Cerebellar nuclear complex (tissue), 1 donor: Measurements from ENCODE around the gene MACF1.
A peak's percentile ranks its signal among the peaks of the same experiment; 100 is the strongest.

Source experiments
- DNase-seq, 2 experiments: peaks; one replicate each; lab custom pipeline; 2025; lab: John Stamatoyannopoulos, UW

Gene MACF1

DNA sequence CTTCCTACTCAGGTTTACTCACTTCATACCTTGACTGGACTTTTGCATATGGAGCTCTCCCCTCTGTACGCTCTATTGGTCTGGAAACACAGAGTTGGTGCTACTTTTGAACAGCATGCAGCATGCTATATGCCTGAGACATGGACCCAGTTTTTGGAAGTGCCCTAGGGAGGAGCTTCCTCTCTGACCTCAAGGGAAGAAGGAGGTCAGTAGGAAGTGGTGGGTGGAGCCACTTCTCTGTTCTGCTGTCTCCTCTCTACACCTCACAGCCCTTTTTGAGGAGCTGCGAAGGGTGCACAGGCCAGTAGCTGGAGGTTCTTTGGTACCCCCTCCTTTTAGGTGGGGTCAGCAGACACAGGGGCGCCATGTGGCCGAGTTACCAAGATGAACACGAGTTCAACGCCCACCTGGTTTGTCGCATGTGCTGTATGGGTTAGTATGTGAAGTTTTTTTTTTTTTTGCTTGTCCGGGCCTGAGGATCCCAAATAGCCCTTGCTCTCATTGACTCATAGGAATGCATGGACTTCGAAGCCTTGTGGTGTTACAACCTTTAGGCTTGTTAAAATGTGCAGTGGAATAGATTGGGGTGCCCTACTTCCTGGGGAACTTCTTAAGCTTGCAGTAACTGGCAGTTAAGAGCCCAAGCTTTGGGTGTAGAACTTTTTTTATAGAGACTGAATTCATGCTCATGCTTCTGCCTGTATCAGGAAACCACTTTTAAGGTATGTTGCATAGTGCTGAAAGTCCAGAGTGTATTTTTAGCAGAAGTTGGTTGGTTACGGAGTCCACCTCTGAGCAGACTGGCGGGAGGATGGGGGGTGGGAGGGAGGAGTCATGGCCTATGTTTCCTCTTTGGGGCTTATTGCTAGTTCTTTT is 10.7 kb downstream of the MACF1 start:
- no peak for DNase-seq

DNA sequence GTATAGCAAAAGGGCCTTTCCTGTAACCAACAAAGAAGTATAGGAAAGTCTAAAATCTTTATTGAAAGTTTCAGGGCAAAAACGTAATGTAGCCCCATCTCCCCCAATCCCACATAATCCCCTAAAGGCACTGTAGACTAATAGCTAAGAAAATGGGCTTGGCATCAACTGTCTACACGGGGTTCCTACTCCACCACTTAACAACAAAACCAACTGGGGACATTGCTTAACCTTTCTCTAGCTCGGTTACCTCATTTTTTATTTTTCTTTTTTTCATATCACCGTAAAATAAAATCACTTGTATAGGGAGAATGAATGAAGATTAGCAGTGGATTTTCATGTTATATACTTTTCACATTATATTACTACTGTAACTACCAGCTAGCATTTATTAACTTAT is 12.3 kb downstream of the MACF1 start:
- no peak for DNase-seq

DNA sequence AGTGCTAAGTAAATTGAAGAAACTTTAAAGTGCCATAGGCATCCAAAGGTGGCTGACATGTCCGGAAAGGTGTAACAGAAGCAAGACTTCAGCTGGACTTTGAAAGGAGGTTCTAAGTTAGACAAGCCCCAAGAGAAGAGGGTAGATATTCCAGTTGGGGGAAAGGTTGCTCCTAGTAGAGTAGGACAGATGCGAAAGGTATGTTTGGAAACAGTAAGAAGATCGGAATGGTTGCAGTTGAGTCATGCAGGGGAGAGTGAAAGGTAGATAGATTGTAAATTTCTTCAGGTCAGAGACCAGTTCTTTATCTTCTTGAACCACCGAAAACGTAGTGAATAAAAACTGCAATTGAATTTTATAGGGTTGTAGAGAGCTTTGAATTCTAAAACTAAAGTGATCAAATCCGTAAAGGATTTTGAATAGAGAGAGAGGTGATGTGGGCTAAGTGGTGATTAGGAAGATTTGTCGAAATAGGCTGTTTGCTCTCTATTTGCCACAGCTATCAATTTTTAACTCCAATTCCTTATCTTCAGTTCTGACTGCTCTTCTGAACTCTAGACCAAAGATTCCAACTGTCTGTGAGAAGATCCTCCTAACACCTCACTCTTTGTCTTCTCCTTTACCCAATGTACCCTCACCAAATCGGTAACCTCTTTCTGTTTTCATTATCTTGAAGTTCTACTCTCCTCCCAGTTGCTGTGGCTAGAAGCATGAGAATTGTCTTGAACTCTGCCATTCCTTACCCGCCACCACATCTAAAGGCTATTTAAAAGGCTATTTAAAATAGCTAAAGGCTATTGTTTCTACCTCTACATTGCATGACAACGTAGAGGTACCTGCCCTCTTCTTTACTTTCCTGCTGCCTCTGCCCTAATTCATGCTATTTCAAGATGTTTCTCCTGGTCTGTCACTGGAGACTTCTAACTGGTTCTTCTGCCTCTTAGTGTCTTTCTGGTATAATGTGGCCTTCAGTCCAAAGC is 16.7 kb downstream of the MACF1 start:
- no peak for DNase-seq

DNA sequence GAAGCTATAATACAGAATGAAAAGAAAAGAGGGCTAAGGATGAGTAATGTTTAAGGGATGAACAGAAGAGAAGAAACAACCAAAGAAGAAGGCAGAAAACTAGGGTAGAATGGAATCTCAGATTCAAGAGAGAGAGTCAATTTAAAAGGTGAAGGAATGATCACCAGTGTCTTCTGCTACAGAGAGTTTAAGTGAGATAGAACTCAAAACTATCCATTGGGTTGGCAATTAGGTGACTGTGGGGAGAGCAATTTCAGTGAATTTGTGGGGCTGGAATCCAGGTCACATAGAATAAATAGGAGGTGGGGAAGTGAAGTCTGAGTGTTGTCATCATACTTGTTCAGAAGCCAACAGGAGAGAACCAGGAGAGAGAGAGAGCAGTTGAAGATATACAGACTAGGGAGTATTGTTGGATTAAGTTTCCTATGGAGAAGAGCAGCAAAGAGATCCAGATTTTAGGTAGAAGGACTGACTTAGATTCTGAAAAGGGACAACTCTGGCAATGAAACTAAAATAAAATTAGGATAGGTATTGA is 19.9 kb downstream of the MACF1 start:
- DNase-seq: no peak

DNA sequence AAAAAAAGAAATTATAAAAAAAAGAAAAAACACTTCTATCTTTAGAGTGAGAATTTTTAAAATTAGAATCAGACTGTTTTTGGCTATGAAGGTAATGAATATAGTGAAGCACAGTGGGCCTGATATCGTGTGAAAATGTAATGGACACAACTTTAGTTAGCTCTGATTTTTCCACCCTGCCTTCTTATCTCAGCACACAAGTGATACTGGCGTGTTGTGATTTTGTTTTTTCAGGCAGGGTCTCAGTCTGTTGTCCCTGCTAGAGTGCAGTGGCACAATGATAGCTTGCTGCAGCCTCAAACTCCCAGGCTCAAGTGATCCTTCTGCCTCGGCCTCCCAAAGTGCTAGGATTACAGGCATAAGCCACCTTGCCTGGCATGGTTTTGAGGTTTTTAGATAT is 22.3 kb downstream of the MACF1 start:
- no peak for DNase-seq

DNA sequence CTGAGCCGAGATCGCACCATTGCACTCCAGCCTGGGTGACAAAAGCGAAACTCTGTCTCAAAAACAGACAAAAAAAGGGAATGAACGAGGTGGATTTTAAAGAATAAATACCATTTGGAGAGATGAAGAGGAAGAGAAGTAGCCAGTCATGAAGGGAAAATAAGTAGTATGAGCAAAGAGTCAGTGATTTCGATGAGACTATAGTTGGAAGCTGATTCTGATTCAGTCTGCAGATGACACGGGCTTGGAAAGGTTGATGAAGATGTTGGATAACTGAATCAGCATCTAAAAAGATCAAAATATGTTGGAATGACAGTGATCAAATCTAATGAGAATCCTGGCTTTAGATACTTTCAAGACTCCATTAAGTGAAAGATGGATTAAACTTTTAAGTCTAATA is 23.8 kb downstream of the MACF1 start:
- no peak for DNase-seq

DNA sequence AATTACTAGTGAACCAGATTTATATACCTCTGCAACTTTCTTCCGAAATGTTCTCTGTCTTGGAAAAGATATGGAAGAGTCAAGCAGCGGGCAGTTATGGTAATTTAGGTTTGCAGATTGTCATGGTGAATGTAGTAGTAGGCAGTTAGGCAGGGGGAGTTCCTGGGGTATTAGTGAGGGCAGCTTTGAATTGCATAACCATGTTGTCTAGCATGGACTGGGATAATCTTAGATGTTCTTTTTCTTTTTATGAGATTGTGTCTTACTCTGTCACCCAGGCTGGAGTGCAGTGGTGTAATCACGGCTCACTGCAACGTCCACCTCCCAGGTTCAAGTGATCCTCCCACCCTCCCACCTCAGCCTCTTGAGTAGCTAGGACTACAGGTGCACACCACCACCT is 25.0 kb downstream of the MACF1 start:
- DNase-seq: no peak

DNA sequence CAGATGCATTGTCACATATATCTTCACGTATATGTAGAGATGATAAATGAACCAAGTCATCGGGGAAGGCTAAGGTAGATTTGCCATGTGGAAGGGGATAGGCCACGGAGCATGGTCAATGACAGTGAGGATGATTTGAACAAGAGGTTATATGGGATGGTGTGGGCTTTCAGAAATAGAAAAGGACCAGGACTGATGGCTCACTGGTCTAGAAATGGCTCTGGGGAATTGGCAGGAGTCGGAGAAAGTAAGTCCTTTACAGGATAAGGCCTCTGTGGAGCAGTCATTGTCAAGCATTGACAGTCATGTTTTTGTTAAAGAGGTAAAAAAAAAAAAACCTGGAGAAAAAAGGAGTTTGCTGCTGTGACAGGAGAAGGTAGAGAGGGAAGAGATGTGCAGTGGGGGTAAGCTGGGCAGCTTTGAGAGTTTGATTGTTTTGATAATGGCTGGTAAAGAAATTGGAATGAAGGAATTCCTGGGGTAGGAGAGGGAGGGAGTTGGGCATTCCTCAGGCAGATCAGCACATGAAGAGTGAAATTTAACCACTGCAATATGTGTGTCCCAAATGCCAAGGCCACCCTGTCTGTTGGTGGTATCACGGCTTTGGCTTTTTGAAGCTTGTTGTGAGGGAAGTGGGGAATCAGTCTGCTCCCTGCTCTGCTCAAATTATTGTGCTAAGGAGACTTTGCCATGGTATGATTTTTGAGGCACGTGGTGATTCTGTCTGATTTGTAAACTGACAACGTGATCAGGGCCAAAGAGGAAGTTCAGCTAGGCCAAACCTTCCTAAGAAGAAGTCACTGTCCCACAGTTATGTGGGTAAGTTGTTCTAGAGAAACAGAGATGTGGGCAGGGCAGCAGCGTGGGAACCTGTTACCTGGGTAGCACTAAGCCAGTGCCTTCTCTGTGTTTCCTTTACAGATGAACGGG is 26.0 kb downstream of the MACF1 start:
- DNase-seq: no peak

DNA sequence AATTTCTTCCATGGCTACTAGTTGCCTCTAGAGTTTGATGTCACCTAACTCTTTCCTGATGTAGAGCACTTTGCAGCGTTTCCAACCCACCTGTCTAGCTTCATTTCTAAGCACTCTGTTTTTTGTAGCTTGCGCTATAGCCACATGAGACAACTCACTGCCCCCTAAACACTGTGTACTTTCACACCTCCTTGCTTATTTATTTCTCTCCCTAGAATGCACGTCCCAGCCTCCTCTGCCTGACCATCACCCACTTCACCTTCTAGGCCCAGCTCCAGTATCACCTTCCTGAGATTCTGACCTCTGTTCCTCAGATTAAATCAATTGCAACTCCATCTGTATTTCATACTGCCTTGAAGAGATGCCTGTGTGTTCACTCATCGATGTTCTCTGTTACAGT is 32.5 kb downstream of the MACF1 start:
- DNase-seq: no peak

DNA sequence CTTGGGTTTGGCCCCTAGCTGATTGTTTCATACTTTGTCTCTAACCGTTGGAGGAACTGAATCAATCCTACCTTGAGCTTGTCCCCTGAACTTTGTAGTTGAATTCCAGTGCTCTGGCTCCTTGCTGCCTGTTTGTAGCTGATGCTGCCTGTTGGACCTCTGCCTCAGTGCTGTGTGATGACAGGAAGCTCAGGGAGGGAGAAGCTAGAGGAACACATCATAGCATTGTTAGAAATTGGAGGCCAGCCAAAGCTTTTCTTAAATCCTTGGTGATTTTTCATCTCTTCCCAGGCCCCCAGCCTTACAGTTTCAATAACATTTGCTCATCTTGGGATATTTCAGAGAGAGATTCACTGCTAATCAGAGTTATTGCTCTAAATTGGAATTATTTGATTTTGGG is 34.0 kb downstream of the MACF1 start:
- DNase-seq: no peak

DNA sequence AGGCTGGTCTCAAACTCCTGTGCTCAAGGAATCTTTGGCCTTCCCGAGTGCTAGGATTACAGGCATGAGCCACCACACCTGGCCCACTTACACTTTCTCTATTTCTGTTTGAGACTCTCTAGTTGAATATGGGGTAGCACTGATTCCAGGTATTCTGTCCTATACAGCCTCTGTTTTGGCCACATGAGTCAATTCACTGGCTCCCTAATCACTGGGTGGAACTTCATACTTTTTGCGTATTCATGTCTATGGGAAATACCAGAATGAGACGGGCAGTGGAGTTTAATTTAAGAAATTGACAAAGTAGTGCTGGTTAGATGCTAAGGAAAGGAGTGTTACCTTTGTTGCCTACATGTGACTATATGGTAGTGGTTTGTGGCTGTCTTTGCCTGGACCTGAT is 35.5 kb downstream of the MACF1 start:
- DNase-seq: no peak

DNA sequence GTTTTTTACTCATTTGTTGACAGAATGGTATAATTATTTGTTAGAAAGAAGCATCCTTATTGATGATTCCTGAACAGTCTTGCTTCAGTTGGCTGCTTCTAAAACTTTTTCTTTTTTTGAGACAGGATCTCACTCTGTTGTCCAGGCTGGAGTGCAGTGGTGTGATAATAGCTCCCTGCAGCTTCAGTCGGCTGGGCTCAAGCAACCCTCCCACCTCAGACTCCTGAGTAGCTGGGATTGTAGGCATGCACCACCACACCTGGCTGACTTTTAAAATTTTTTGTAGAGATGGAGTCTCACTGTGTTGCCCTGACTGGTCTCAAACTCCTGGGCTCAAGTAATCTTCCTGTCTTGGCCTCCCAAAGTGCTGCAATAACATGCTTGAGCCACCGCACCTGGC is 38.8 kb downstream of the MACF1 start:
- no peak for DNase-seq

DNA sequence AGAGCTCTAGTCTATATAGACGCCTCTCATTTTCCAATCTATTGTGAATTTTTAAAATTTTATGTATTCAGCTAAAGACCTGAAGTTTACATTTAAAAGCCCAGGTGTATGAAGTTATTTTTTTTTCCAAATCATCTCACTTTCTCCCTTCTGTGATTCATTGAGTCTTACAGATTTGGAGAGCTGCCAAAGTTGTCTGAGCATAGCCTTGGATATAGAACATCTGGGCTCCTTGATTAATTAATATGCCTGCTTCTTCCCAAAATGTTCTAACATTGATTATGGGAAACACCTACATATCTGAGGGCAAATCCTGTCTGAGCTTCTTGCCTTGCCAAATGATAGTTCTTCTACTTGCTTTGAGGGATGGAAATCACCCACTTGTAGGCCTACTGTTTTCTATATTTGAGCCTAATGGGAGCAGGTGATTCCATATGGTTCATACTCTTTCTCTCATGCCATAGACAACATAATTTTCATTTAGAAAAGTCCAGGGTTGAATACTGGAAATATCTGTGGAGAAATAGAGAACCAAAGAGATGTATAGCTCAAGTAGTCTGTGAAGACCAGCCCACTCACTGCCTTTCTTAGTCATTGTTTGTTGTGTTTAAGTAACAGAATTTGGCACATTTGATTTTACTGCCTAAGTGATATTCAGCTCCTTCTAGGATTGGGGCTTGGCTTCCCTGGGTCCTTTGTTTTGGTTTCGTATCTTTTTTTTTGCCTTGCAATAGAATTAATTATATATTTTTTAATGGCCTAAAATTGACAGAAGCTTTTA is 46.2 kb downstream of the MACF1 start:
- DNase-seq: no peak

DNA sequence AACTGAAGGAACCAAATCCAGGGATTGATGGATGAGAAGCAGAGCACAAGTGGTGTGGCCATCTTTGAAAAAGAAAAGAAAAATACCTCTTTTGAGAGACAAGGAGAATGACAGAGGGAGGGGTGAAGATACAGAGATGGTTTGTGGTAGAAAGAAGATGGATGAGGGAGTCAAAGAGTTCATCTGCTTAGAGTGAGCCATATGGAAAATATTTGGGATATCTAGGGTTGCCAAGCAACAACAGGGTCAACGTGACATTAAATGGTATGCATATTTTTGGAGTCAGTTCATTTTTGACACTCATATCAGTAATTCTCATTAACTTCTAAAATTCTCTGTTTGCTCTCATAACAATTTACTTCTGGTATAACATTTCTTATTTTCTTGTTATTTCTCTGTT is 50.7 kb downstream of the MACF1 start:
- no peak for DNase-seq

DNA sequence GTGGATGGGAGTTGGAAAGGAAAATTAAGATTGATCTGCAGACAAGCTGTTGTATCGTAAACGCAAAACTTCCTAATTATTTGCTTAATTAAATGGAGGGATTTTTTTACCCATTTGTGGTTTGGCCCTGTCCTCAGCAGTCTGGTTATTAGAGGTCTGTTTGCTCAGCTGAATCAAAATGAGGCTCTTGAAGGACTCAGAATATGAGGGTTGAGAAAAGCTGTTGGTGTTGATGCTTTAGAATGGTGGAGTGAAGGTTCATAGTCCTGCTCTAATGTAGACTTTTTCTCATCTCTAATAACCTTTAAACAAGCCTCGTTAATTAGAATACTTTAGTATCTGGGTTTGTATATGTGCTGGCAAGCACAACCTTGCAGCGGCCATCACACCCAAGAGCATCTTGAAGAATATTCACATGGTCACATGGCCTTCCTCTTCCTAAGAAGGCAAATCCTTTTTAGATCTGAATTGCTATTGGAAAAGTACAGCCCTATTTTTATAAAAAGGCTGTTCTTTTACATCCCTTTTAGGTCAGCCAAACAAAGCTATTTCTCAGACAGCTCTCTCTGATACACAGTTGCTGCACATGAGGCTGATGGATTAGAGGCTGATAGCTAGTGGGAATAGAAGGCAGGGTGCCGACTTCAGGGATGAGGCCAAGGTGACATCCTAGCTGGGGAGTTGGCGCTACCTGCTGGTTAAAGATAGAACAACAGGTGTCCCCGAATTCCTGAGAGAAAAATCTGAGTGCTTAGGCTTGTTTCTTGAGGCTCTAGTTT is 53.8 kb downstream of the MACF1 start:
- DNase-seq: peak in 1 of 2 experiments; percentile 34

DNA sequence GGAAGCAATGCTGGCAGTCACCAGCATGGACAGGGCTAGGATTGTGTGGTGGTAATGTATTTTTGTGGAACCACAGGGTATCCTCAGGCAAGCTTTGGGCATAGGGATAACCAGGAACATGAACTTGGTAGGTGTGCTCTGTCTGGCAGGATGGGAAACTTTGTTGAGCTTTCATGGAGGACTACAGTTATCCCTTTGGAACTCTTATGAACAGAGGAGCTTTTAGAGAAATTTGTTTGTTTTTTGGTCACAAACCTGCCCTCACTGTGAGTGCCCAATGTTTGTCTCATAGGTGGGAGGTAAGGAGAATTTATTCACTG is 54.4 kb downstream of the MACF1 start:
- no peak for DNase-seq

DNA sequence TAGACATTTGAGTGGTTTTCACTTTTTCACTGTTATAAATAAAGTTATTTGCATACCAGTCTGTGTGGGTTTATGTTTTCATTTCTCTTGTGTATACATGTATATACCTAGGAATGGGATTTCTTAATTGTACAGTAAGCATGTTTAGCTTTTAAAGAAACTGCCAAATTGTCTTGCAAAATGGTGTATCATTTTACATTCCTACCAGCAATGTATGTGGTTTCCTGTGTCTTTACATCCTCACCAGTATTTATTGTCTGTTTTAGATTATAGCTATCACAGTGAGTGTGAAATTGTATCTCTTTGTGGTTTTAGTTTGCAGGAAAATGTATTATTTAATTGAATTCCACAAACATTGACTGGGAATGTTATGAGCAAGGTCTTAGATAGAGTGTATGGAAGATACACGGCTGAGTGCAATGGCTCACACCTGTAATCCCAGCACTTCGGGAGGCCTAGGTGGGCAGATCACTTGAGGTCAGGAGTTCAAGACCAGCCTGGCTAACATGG is 57.3 kb downstream of the MACF1 start:
- no peak for DNase-seq

DNA sequence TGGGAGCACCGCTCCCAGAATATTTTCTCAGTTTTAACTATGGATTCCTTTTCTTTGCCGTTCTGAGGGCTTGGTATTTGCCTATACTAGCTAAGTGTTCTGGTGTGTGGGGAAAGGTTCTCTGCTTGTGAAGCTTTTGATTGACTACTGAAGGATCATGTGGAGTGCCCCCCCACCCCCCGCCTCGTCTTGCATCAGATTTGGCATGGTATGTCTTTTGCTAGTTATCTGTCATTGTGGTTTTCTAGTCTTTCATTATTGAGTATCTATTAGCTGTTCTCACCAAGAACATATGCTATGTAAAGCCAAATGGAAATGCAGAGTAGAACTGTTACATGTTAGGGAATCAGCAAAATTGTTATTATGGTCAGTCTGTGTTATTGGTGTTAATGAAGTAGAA is 58.3 kb downstream of the MACF1 start:
- no peak for DNase-seq

DNA sequence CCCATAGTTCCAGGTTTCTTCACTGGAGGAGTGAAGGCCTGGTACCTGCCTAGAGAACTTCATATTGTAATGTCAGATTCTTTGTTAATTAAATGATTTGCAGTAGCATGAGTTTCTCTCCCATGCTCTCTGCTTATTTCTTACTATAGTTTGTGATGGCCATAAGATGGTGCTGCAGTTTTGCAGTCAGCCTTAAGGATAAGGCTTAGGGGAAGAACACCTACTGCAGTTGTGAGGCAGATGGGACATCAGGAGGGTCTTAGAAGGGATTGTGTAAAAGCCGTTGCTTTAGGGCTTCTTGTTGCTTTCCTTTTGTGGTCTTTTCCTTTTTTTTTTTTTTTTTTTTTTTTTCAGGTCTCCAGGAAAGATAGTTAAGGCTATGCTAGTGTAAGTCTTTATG is 61.8 kb downstream of the MACF1 start:
- DNase-seq: no peak

DNA sequence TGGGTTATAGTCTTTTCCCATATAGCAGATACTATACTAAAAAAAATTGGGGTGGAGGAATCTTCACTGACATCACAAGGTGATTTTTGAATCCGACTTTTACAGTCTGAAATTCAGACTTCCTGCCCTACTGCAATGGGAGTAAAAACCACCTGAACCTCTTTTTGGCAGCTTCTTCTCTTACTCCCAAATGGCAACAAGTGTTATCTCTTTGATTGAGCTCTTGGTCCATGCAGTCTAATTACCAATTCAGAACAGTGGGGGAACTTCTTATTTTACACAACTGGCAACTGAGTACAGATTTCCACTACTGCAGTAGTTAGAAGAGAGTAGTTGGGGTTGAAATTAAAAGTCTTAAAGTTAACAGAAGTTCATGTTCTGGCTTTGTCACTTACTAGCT is 62.3 kb downstream of the MACF1 start:
- no peak for DNase-seq
